H1 (cell line): ENCODE data around the gene ADD2. TPM values are rescaled to one million over a fixed set of nuclear protein-coding genes. Genes with fewer than 3 reads are reported as not detected.

Experiments
- RAD21 ChIP-seq, 2 experiments: IDR thresholded peaks in 1 of 2; conservative IDR thresholded peaks in 1 of 2; 2 replicates each; pipeline ENCODE4 v1.6.1; 2011; ENCODE audit warnings: low read depth in 2 of 2, low read length in 2 of 2, improper control_type of control experiment in 1 of 2, inconsistent platforms in 1 of 2, mild to moderate bottlenecking in 1 of 2, moderate library complexity in 1 of 2
- SAP30 ChIP-seq: fragments of 300-600 bp; sonication (generic); IDR thresholded peaks from 2 replicates; pipeline ENCODE4 v1.7.1; 2012; ENCODE audit warnings: low read length, moderate library complexity, mild to moderate bottlenecking, inconsistent platforms; ENCODE audit not compliant: insufficient read depth, insufficient replicate concordance
- TCF12 ChIP-seq: IDR thresholded peaks from 2 replicates; pipeline ENCODE4 v1.6.1; 2011; ENCODE audit warnings: low read depth, mild to moderate bottlenecking, low read length
- polyA plus RNA-seq, 7 experiments: library from polyadenylated mRNA; depleted of rRNA in 3 of 7; stranded (reverse) in 5 of 7; unstranded in 2 of 7; fragments of >200 nt in 5 of 7; fragments of 200-250 nt in 2 of 7; gene quantifications; 1 replicate in 5 of 7; 2 replicates in 1 of 7; 4 replicates in 1 of 7; pipeline versions ENCODE4 v1.2.1 to v1.2.3, GENCODE V29; 2011 to 2013; ENCODE audit warnings: missing spikeins in 2 of 7, mixed read lengths in 2 of 7
- total RNA-seq: library from RNA; stranded (reverse); fragmentation: NEBNext Ultra II Directional; extraction: Animal tissue kit (Norgen Biotek cat#: 25700); gene quantifications from 2 replicates; pipeline ENCODE4 v1.2.1, GENCODE V29; 2021

ADD2 gene
- total and polyA plus RNA-seq, 2 of the 8 experiments (the other 6 are each of a cell fraction or from before 2014, with no cell fraction given): 58.5 to 170 TPM

DNA sequence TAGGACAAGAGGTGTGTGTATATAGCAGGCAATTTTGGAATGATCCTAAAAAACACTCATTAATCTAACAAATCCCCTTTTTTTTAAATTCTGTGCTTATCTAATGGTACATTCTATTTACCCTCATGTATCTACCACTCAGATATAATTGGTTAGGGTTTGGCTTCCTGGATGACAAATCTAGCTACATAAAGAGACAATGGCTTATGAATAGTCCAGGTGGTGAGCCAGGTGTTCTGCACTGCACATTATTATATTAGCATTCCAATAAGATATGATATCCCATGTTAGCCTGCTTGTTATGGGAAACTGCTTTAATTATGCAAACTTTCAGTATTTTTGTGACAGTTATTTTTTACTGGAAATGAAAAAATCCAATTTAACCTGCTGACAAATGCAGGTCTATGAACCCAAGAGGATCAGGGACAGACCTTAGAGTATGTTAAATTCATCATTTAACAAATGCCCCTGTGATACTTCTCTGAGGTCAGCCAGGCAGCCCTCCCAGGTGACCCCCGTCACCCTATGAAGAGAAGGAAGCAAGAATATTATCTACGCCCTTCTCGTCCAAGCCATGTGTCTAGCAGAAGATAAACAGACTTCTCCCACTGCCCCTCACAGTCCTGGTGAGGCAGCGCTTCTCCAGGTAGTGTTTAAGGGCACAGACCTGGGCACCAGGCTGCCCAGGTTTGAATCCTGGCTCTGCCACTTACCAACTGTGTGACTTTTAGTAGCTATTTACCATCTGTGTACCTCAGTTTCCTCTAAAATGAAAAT is 83.0 kb downstream of the ADD2 start (continued):
- TF ChIP-seq SAP30 (no peak), TCF12 (no peak), RAD21 (IDR thresholded peaks at IDR 0.05 in 1 of 2, conservative IDR thresholded peaks at IDR 0.05 in 1 of 2; ENCODE audit: low read depth in 2 of 2, low read length in 2 of 2) (no peak)
